ENCODE data around the gene ARAP2. TPM values are rescaled to one million over a fixed set of nuclear protein-coding genes. Genes with fewer than 3 reads are reported as not detected.

The ARAP2 gene
- total and polyA plus RNA-seq, 7 donors: 3.6 to 22.9 (median 16.9) TPM

- Histone ChIP-seq H3K4me3 (no peak overlapping the region), H3K27ac (no peak overlapping the region), H3K9me3 (no peaks in the 10 kb centered on the region), H3K27me3 (no peaks in the 10 kb centered on the region), H3K36me3 (no peaks in the 10 kb centered on the region), H3K4me1 (no peaks in the 10 kb centered on the region)
- TF ChIP-seq POLR2A (IDR thresholded peaks at IDR 0.05) (no peak), EP300 (IDR thresholded peaks at IDR 0.05) (no peak), POLR2AphosphoS5 (IDR thresholded peaks at IDR 0.05) (no peak)
- TF ChIP-seq, protein P1, sequence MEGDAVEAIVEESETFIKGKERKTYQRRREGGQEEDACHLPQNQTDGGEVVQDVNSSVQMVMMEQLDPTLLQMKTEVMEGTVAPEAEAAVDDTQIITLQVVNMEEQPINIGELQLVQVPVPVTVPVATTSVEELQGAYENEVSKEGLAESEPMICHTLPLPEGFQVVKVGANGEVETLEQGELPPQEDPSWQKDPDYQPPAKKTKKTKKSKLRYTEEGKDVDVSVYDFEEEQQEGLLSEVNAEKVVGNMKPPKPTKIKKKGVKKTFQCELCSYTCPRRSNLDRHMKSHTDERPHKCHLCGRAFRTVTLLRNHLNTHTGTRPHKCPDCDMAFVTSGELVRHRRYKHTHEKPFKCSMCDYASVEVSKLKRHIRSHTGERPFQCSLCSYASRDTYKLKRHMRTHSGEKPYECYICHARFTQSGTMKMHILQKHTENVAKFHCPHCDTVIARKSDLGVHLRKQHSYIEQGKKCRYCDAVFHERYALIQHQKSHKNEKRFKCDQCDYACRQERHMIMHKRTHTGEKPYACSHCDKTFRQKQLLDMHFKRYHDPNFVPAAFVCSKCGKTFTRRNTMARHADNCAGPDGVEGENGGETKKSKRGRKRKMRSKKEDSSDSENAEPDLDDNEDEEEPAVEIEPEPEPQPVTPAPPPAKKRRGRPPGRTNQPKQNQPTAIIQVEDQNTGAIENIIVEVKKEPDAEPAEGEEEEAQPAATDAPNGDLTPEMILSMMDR (IDR thresholded peaks at IDR 0.05): no peak
- no peak for DNase-seq
- 58 to 75% methylated on average over 2 of the region's 2 CpGs for WGBS, 2 donors
- intact Hi-C loops (cut with DNase I): no loop called here
Measured at GRCh38 chr4:36255577-36255976, 11.3 kb upstream of the ARAP2 start.

DNA sequence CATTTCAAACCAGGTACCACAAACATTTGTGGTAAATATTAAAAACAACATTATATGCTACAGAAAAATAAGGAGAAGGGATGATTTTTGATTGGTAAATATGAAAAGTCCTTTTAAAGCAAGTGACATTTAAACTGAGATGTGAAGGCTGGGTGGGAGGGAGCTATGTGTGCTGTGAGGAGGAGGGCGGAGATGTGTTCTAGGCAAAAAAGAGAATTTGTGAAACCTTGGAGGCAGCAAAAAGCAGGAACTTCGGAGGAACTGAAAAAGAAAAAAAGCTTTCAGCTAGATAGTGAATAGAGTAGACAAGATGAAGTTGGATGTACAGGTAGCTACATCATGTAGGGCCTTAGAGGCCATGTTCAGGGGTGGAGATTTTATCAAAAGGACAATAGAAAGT lies 10.1 kb upstream of the ARAP2 start:
- no peak for TF ChIP-seq POLR2AphosphoS5 (IDR thresholded peaks at IDR 0.05)
- TF ChIP-seq EP300 (IDR thresholded peaks at IDR 0.05): no peak
- no peak for TF ChIP-seq POLR2A (IDR thresholded peaks at IDR 0.05)
- TF ChIP-seq, protein P1 (IDR thresholded peaks at IDR 0.05): no peak
- Histone ChIP-seq H3K4me3 (no peak overlapping the region), H3K27me3 (no peaks in the 10 kb centered on the region), H3K9me3 (no peaks in the 10 kb centered on the region), H3K36me3 (no peaks in the 10 kb centered on the region), H3K4me1 (no peaks in the 10 kb centered on the region), H3K27ac (no peak overlapping the region)
- intact Hi-C loops (cut with DNase I): no loop called here
- DNase-seq: no peak
- 87 to 94% methylated on average over 2 of the region's 2 CpGs for WGBS, 2 donors

- 56 to 87% methylated on average over 2 of the region's 2 CpGs for whole genome bisulfite sequencing, 2 donors
- no peaks in the 10 kb centered on the region for H3K36me3 ChIP-seq
- TF ChIP-seq POLR2A (IDR thresholded peaks at IDR 0.05): no peak
- no peak for TF ChIP-seq POLR2AphosphoS5 (IDR thresholded peaks at IDR 0.05)
- no peak for TF ChIP-seq EP300 (IDR thresholded peaks at IDR 0.05)
- TF ChIP-seq, protein P1 (IDR thresholded peaks at IDR 0.05): no peak
- intact Hi-C loops (cut with DNase I): no loop called here
- H3K4me1 ChIP-seq: no peaks in the 10 kb centered on the region
- DNase-seq: no peak
- no peaks in the 10 kb centered on the region for H3K27me3 ChIP-seq
- no peak overlapping the region for H3K4me3 ChIP-seq
- no peak overlapping the region for H3K27ac ChIP-seq
- H3K9me3 ChIP-seq: no peaks in the 10 kb centered on the region
Measured at GRCh38 chr4:36251983-36252382, 7.7 kb upstream of the ARAP2 start.

GRCh38 chr4:36249610-36250009 lies 5.3 kb upstream of the ARAP2 start:
- Histone ChIP-seq H3K4me1 (peaks cover 0 to 4% (median 2%) of the 10 kb centered on the region in 4 donors), H3K9me3 (no peaks in the 10 kb centered on the region), H3K27ac (no peak overlapping the region), H3K4me3 (no peak overlapping the region), H3K27me3 (peaks cover 0 to 11% (median 0%) of the 10 kb centered on the region in 3 donors), H3K36me3 (no peaks in the 10 kb centered on the region)
- intact Hi-C loops (cut with DNase I): no loop called here
- no peak for DNase-seq
- 71 to 79% methylated on average over 1 of the region's 1 CpG for WGBS, 2 donors
- no peak for TF ChIP-seq POLR2AphosphoS5 (IDR thresholded peaks at IDR 0.05)

DNA sequence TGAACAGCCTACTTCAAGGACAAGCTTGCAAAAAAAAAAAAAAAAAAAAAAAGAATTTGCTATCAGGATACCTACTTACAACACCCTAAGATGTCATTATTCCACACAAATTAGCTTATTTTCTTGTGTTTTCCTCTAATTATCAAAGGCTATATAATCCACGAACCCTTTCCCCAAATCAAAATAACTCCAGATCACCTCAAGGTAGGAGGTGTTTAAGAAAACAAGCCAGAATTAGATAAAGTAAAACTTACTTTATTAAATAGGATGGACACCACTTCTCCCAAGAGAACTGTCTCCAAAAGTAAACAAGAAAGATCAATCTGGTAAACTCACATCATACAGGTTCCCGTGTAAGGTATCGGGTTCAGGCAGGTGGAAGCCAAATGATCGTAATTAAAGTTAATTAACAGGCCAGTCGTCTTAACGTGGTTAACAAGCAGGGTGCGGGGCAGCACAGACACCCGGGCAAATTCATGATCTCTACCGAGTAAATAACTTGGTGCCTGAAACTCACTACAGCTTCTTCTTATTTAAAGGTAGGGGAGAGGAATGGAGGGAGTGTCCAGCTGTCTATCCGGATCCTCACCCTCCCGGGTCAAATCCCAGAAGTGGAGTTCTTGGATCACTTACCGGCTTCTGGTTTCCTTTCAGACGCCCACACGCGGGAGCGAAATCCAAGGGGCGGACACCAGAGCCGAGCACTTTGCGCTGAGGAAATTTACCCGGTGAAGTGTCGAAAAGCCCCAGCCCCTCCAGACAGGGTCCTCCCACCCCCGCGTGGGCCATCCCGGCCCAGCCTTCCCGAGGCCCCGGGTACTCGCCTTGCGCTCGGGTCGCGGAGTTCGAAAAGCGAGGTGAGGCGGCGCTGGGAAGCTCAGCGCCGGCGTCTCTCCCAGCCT lies 708 bp downstream of the ARAP2 start:
- peak overlapping the region; percentile 46 to 66 (median 65) for H3K4me3 ChIP-seq
- H3K36me3 ChIP-seq: no peaks in the 10 kb centered on the region
- no peak for TF ChIP-seq POLR2A (IDR thresholded peaks at IDR 0.05)
- TF ChIP-seq POLR2AphosphoS5 (IDR thresholded peaks at IDR 0.05): peak in 1 of 4 donors; percentile 6
- TF ChIP-seq, protein P1 (IDR thresholded peaks at IDR 0.05): no peak
- TF ChIP-seq EP300 (IDR thresholded peaks at IDR 0.05): no peak
- peaks cover 0 to 13% (median 3%) of the 10 kb centered on the region in 4 donors for H3K4me1 ChIP-seq
- WGBS, 2 donors: 1% methylated on average over 38 of the region's 38 CpGs
- no peaks in the 10 kb centered on the region for H3K9me3 ChIP-seq
- peak overlapping the region; percentile 74 to 83 (median 79) for H3K27ac ChIP-seq
- H3K27me3 ChIP-seq: peaks cover 0 to 17% (median 0%) of the 10 kb centered on the region in 3 donors
- DNase-seq: peak; percentile 74
- intact Hi-C loops (cut with DNase I): no loop called here
